Activated CD4-positive, CD25-positive, alpha-beta regulatory T cell (primary cell): ENCODE data around the gene HUWE1.
"Not testable (repeated sequence)": the region's sequence is repeated elsewhere in the genome, so short reads cannot be mapped to it uniquely, and the experiment has no call there.

Source experiments
- DNase-seq, 4 experiments: peaks; one replicate each; lab custom pipeline; 2025; lab: John Stamatoyannopoulos, UW

The HUWE1 gene

GRCh38 chrX:53504035-53504434, 182.5 kb downstream of the HUWE1 start:
- DNase-seq, result not testable (repeated sequence)

- no peak for DNase-seq
These were observed 192.1 kb downstream of the HUWE1 start for GRCh38 chrX:53494436-53494835.

GRCh38 chrX:53486285-53486684, 200.2 kb downstream of the HUWE1 start:
- DNase-seq, result no peak

- no peak for DNase-seq
These were observed 202.6 kb downstream of the HUWE1 start for GRCh38 chrX:53483838-53484405.

GRCh38 chrX:53483416-53483815, 203.1 kb downstream of the HUWE1 start:
- no peak for DNase-seq
